ENCODE data around the gene KCNH1.

The KCNH1 gene, protein sequence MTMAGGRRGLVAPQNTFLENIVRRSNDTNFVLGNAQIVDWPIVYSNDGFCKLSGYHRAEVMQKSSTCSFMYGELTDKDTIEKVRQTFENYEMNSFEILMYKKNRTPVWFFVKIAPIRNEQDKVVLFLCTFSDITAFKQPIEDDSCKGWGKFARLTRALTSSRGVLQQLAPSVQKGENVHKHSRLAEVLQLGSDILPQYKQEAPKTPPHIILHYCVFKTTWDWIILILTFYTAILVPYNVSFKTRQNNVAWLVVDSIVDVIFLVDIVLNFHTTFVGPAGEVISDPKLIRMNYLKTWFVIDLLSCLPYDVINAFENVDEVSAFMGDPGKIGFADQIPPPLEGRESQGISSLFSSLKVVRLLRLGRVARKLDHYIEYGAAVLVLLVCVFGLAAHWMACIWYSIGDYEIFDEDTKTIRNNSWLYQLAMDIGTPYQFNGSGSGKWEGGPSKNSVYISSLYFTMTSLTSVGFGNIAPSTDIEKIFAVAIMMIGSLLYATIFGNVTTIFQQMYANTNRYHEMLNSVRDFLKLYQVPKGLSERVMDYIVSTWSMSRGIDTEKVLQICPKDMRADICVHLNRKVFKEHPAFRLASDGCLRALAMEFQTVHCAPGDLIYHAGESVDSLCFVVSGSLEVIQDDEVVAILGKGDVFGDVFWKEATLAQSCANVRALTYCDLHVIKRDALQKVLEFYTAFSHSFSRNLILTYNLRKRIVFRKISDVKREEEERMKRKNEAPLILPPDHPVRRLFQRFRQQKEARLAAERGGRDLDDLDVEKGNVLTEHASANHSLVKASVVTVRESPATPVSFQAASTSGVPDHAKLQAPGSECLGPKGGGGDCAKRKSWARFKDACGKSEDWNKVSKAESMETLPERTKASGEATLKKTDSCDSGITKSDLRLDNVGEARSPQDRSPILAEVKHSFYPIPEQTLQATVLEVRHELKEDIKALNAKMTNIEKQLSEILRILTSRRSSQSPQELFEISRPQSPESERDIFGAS

DNA sequence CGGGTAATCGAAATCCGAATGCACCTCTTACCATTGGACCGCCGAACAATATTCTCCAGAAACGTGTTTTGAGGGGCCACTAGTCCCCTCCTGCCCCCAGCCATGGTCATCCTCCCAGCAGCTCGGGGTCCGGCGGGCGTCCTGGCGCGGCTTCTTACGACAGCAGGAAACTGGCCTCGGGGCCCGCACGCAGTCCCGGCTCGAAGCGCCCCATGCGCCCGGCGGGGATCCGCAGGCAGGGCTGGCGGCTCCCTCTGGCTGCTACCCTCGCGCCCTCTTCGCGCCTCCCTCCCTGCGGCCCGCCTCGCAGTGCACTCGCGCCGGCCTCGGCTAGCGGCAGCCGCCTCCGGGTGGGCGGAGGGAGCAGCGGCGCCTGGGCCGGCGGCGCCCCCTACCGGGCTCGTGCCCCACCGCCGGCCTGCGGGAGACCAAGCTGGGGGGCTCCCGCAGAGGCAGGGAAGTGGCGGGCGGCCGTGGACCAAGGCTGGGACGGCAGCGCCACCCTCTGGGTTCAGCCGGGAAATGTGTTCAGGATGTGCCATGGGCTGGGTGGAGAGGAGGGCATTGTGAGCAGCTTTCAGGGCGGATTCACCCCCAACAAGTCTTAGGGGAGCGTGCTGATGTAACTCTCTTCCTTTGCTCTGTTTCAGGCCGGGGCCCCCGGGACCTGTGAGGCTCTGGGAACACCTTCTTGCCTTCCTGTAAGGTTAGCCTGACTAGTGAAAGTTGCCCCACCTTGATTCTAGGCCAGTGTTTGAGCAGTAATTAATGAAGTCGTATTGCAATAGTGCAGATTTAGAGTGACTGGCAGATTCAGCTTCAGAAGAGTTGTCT, at the start of gene KCNH1:
KCNH1 (minus strand) TSS at position 313 of the 834 bp plus-strand sequence; CDS start at position 110, 203 bp downstream.
- peak; percentile 42 for DNase-seq (ENCODE audit: low read depth)

DNA sequence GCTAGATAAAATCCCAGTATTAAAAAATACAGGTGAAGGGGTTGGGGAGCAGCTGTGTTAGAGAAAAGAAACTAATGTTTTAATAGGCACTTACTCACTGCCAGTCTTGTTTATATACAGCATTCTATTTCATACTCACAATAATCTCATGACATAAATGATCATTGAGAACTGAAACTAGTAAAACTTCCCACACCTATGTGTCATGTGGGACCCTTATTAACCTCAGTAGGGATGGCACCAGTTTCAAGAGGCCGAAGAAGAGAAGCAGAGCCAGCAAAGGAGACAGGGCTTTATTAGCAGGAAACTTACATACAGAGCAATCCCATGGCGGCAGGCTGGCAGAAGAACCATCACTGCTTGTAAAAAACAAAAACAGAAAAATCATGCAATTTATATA, 48.8 kb upstream of the KCNH1 start:
- no peak for DNase-seq (ENCODE audit: low read depth)

DNA sequence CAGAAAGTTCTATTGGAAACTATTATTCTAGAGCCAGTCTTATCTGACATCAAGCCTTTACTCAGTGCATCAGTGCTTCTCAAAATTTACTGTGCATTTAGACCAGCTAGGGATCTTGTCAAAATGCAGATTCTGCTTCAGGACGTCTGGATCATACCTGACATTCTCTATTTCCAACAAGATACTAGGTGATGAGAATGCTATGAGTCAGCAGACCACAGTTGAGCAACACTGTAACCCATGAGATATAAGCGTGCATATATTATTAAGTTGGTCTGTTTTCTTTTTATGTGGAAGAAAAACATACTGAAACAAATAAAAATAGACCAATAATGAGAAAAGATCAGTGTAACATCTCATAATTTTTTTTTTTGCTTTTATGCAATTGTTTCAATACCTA, 40.4 kb upstream of the KCNH1 start:
- no peak for DNase-seq (ENCODE audit: low read depth)

DNA sequence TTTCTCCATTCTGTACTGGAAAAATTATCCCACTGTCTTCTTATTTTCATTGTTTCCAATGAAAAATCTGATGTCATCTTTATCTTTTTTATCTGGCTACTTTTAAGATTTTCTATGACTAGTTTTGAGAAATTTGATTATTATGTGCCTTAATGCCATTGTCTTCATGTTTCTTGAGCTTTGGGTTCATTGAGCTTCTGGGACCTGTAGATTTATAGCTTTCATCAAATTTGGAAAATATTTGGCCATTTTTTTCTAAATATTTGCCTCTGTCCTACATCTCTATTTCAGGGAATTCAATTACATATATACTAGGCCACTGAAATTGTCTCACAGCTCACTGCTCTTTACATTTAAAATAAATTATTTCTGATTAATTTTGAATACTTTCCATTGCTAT, 38.7 kb upstream of the KCNH1 start:
- DNase-seq (ENCODE audit: low read depth): no peak

DNA sequence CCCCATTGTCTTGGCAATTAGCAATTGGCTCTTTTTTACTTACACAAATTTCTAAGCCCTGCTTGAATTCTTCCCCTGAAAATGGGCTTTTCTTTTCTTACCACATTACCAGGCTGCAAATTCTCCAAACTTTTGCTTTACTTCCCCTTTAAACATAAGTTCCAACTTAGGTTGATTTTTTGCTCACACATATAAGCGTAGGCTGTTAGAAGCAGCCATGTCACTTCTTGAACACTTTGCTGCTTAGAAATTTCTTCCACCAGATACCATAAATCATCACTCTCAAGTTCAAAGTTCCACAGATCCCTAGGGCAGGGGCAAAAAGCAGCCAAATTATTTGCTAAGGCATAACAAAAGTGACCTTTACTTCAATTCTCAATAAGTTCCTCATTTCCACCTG, 35.4 kb upstream of the KCNH1 start:
- no peak for DNase-seq (ENCODE audit: low read depth)

DNA sequence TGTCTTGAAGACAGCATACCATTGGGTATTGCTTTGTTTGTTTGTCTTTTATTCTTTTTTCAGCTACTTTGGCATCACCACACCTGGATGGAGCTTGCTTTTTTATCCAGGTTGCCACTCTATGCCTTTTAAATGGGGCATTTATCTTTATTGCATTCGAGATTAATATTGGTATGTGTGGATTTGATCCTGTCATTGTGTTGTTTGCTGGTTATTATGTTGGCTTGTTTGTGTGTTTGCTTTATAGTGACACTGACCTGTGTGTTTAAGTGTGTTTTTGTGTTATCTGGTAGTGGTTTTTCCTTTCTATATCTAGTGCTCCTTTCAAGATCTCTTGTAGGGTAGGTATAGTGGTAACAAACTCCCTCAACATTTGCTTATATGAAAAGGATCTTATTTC, 24.9 kb upstream of the KCNH1 start:
- DNase-seq (ENCODE audit: low read depth): no peak

DNA sequence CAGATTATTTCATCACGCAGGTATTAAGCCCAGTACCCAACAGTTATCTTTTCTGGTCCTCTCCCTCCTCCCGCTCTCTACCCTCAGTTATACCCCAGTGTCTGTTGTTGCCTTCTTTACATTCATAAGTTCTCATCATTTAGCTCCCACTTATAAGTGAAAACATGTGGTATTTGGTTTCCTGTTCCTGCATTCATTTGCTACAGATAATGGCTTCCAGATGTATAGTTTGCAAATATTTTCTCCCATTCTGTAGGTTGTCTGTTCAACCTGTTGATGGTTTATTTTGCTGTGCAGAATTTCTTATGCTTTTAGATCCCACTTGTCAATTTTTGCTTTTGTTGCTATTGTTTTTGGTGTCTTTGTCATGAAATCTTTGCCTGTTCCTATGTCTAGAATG, 21.1 kb upstream of the KCNH1 start:
- no peak for DNase-seq (ENCODE audit: low read depth)

DNA sequence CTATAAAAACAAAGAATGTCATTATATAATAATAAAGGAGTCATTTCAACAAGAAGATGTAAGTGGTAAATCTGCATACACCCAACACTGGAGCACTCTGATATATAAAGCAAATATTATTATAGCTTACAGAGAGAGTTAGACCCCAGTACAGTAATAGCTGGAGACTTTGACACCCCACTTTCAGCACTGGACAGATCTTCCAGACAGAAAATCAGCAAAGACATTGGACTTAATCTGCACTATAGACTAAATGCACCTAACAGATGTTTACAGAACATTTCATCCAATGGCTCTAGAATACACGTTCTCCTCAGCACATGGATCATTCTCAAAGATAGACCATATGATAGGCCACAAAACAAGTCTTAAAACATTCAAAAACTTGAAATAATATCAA, 20.0 kb upstream of the KCNH1 start:
- no peak for DNase-seq (ENCODE audit: low read depth)

DNA sequence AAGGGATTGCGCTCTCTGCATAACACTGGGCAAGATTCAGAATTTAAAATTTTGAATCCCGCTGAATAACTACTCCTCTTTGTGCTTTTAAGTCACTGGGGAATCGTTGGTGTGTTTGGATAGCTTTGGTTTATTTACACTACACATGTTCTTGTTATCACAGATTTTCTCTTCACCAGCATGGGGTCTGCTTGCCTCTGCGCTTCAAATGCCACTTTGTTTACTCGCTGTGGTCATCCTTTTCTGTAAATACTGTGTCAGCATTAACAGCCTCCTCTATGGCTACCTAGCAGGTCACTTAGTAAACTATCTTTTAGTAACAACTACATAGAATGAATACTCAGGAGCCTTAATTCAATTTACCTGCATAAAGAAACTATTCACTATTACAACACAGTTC, 14.4 kb upstream of the KCNH1 start:
- no peak for DNase-seq (ENCODE audit: low read depth)

DNA sequence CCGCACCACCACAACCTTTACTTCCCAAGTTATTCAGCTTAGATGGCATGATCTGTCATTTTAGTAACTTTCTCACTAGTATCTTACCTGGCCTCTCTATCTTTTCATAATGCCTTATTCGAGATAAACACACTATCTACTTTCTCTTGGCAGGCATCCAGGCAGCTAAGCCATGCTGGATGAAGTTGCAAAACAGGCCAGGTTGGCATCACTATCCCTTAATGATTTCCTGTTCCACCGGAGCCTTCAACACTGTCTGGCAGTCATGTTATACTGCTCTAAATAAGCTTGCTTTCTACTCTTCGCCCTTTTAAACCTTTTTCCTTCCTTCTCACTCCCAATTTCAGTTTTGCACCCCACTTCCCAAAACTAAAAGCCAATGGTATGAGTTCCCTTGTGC, 12.0 kb upstream of the KCNH1 start:
- no peak for DNase-seq (ENCODE audit: low read depth)

DNA sequence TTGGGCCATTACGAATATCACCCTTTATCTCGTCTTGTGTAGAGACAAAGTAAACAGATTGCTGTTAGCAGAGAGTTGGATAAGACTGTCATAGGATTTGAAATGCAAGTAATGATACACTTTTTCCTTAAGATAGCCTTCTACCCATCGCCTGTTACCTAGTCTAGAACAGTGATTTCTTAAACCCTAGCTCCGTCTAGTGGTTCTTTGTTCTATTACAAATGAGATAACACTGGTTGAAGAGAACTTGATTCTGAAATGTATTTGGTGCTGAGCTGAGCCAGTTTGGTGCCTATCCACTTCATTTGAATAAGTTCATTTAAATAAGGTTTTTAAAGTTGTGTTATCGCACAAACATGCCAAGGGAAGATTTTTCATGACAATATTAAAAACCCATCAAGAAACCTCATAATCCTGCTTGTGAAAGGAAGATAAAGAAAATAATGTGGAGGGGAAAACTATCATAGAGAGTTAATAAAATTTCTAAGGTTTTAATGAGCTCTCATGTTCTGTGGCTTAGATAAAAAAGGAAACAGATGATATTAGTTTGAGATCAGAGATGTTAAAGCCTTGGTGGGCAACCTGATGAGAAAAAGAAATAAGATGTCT, 1.5 kb upstream of the KCNH1 start:
- no peak for DNase-seq (ENCODE audit: low read depth)

DNA sequence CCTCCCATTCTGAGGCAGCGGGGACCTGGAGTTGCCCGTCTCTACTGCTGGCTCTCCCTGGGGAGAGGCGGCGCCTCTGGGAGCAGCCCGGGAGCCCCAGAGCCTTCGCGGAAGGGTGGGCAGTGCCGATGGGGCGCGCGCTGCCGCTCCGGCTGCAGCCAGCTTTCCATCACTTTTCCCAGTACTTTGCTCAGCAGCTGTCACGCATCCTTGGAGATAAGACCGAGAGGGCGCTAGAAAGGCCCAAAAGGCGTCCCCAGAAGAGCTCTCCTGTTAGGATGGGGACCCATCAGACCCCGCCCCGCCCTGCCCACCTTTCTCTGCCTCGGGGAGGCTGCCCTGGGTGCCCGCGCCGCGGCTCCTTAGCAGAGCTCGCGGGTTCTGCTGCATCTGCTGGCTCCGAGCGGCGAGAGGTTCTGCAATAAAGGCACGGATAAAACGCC, 534 bp downstream of the KCNH1 start:
- DNase-seq (ENCODE audit: low read depth): no peak

DNA sequence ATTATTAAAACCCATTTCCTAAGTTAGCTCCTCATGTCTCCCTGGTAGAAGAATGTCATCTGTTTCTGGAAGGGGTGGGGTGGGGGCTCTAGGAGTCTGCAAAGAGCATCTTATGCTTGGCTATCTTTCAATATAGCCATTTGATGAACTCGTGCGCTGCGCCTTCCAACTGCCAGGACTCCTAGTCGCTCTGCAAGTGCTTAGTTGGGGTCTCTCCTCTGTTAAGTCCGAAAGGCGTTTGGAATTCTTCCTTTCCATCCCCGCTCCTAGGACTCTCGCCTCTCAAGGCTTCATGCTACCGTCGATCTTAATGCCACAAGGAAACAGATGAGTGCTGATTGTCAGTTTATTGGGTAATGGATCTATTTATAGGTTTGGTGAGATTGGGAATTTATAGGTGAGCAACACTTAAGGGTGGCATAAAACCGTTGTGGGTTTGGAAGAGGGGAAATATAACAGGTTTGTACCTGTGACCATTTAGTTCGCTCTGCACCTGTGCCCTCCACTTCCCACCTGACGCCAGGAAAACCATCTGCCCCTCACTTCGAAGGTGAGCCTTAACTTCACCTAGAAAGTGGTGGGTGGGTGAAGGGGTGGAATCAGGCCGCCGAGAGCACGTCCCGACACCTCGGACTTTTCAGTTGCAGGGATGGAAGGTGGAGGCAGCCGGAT, 1.1 kb downstream of the KCNH1 start:
- DNase-seq (ENCODE audit: low read depth): no peak

DNA sequence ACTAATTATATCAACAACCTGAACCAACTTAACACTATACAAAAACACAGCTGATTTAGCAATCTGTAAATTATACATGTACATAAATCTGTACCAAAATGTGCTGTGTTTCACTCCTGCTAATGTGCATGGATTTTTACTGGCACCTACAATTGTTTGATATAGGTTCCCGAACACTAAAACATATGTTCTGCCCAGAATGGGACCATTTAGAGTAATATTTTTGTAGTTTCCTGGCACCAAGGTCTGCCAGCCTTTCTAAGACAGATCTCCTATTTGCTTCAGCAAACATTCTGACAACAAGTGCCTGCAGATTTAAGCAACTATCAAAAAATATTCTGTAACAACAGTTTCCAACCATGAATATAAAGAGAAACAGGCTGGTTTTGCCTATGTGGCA, 4.2 kb downstream of the KCNH1 start:
- no peak for DNase-seq (ENCODE audit: low read depth)

DNA sequence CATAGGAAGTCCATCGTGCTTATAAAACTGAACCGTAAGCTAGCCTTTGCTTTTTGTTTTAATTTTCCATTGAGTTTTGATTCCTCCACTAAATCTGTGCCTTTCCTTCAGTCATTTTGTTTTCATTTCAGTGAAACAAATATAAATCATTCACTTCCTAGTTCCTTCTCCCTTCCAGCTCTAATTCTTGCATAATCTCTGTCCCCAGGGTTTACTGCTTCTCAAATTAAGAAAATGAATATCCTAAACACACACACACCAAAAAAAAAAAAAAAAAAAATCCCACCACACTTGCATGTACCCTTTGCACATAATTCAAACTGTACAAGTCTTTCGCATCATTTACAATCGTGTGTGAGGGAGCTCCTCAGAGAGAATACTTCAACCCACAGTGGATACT, 6.8 kb downstream of the KCNH1 start:
- no peak for DNase-seq (ENCODE audit: low read depth)

DNA sequence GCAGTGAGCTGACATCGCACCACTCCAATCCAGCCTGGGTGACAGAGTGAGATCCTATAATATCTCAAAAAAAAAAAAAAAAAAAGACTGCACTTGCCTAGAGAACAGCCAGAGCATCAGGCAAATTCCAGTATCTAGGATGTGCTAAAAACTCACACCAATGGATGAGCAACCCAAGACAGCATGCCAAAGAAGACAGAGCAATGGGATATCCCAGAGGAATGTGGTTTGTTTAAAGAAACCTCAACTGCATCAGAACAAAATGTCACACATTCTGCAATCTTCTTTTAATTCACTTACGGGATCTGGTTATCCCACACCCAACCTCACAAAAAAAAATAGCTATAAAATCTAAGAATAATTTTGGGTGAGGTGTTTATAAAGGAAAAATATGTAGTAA, 7.3 kb downstream of the KCNH1 start:
- no peak for DNase-seq (ENCODE audit: low read depth)

DNA sequence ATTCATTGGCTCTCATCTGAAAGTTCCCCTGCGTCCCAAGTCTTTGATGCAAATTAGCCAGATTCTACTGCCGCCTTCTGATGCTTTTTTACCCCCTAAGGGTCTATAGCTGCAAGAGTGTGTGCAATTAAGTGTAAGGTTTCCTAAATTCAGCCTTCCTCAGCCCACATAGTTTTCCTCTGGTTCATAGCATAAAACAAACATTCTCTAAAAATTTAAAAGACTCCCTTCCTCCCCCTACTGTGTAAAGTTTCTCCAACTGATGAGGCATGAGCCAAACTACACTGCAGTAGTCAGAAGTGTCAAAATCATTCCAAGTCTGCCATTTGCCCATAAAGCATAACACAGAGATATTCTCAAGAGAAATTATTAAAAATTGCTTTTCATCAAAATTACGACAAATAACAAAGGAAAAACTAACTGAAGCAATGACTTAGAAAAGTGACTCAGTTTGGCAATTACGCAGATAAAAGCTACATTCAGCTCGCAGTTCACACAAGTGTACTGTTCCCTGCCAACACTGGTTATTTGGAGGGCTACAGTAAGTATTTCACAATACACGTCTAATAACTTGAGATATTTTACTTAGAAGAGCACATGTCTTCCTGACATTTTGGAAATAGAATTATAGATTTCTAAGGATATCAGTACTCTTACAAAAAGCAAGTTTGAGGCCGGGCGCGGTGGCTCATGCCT, 15.4 kb downstream of the KCNH1 start:
- no peak for DNase-seq (ENCODE audit: low read depth)

DNA sequence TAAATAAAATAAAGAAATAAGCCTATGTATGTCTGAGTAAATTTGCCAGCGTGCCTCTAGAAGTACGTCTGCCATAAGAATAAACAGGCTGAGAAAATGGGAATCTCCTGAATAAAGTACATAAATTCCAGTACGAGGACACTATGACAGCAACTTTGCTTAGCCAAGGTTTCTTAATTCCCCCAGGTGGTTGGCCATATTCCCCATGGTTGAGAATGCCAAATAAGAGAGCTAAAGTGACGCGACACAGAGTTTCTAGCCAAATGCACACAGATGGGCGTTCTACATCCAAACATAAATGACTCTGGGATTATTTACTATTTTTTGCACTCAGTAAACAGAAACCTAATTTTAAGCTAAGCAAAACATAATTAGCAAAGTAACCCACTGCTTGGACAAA, 19.5 kb downstream of the KCNH1 start:
- no peak for DNase-seq (ENCODE audit: low read depth)

DNA sequence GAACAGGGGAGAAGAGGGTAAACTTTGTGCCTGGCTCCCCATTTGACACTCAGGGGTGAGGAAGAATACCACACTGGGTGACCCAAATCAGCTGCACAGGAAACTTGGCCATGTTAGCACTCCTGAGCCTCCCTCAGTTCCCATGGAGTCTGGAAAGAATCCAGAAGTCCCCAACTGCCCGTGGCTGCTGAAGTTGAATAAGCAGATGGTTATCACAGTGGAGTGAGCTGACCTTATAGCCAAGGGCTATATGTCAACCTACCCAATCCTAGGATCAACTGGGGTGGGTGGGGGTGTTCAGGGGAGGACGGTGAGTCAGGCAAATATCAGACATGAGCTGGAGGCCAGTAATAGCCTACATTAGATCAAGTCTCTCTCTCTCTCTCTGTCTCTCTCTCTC, 20.4 kb downstream of the KCNH1 start:
- no peak for DNase-seq (ENCODE audit: low read depth)

DNA sequence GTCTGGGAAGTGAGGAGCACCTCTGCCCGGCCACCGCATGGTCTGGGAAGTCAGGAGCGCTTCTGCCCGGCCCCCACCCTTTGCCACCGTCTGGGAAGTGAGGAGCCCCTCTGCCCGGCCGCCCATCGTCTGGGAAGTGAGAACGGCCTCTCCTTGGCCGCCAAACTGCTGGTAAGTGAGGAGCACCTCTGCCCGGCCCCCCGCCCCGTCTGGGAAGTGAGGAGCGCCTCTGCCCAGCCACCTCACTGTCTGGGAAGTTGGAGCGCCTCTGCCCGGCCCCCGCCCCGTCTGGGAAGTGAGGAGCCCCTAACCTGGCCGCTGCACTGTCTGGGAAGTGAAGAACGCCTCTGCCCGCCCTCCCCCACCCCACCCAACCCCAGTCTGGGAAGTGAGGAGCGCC, 22.6 kb downstream of the KCNH1 start:
- no peak for DNase-seq (ENCODE audit: low read depth)

DNA sequence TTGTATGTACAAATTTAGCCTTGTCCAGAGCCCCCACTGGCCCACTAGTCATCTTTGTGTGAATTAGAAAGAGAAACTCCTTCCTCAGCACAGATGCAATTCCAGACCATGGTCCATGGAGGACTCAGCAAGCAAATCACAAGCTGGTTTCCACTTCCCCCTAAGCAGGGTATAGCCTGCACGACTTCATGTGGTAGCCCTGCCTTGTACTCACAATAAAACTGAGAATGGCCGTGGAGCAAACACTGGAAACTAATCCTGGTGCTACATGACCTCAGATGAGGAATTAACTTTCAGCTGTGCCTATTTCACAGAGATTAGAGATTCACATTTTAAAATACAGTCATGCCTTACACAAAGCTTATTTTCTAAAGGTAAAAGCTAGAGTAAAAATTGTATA, 32.5 kb downstream of the KCNH1 start:
- DNase-seq (ENCODE audit: low read depth): no peak

Measured in T-helper 22 cell (primary cell).